Ovary (tissue), 3 donors: ENCODE results near the gene CRMP1.

Experiments
- CTCF ChIP-seq, 3 donors: fragments of 450-650 bp in 2 of 3; fragments of 200-600 bp in 1 of 3; IDR thresholded peaks; one replicate each; pipeline versions ENCODE4 v1.5.1 to v1.8.0; 2016 to 2022; ENCODE audit warnings: antibody characterized with exemption in 3 of 3, mild to moderate bottlenecking in 1 of 3
- EP300 ChIP-seq: sonication (generic); formaldehyde crosslinking; IDR thresholded peaks from one replicate; pipeline ENCODE4 v1.6.1; 2017; ENCODE audit warnings: antibody characterized with exemption
- POLR2A ChIP-seq: fragments of 450-650 bp; IDR thresholded peaks from one replicate; pipeline ENCODE4 v1.6.1; 2017; ENCODE audit warnings: antibody characterized with exemption, mild to moderate bottlenecking, moderate library complexity
- donor health status: DM: no; HTN: no; CAD: no.

DNA sequence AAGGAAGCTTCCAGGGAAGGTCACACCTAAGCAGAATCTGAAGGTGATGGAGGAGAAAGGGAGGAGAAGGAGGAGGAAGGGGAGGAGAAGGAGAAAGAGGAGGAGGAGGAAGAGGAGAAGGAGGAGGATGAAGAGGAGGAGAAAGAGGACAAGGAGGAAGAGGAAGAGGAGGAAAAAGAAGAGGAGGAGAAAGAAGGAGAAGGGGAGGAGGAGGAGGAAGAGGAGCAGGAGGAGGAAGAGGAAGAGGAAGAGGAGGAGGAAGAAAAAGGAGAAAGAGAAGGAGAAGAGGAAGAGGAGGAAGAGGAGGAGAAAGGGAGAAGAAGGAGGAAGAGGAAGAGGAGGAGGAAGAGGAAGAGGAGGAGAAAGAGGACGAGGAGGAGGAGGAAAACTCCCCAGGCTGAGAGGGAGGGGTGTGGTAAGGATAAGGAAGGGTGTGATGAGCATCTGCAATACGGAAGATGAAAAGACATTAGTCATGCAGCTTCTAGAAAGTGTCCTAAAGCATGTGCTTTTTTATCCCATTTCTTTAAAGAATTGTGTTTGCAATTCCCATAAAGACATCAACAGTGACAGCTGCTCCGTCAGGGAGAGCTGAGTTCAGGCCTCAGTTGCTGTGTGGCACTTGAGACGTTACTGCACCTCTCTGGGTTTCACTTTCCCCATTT is 41.1 kb downstream of the CRMP1 start:
- TF ChIP-seq CTCF (IDR thresholded peaks at IDR 0.05) (no peak), EP300 (no peak), POLR2A (no peak)
